GM10266 (cell line): ENCODE data around the gene TNS3.
"Not testable (repeated sequence)": the region's sequence is repeated elsewhere in the genome, so short reads cannot be mapped to it uniquely, and the experiment has no call there.

Source experiments
- DNase-seq: peaks from one replicate; pipeline ENCODE4 v3.0.0; 2012; ENCODE audit errors: extremely low spot score
- TF ChIP-seq, protein P1 (sequence below): IDR thresholded peaks from 2 replicates; pipeline ENCODE4 v1.5.1; 2012; ENCODE audit warnings: mild to moderate bottlenecking, low read depth; ENCODE audit not compliant: control insufficient read depth, insufficient read depth; ENCODE audit errors: missing control alignments

The TNS3 gene

DNA sequence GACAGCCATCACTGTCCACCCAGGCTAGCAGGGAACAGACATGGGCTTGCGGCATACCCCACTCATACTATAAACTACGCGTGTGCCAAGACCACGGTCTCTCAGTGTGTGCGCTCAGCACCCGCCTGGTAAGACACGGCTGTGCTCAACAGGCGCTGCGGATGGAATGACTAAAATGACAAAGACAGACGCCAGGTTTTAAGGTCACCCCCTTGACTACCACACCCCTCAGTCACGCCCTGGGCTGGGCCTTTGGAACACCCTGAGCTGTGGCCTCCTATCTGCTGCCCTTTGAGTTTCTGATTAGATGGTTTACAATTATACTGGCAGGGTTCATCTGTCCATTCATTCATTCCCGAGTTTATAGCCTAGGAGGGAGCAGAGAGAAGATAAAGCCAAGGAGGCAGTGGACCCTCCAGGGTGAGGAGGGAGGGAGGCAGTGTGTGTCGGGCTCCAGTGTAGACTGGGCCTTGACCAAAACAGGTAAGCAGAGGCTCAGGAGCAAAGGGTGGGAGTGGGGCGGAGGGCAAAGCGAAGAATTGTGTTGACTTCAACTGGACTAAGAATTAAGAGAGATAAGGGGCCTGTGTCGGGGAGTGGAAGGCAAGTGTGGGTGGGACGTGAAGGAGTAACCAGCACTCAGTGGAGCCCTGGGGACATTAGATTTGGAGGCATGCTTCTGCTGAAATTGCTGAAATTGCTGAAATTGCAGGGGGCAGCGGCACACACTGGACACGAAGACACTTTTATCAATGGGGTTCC is 35.0 kb downstream of the TNS3 start:
- TF ChIP-seq, protein P1, sequence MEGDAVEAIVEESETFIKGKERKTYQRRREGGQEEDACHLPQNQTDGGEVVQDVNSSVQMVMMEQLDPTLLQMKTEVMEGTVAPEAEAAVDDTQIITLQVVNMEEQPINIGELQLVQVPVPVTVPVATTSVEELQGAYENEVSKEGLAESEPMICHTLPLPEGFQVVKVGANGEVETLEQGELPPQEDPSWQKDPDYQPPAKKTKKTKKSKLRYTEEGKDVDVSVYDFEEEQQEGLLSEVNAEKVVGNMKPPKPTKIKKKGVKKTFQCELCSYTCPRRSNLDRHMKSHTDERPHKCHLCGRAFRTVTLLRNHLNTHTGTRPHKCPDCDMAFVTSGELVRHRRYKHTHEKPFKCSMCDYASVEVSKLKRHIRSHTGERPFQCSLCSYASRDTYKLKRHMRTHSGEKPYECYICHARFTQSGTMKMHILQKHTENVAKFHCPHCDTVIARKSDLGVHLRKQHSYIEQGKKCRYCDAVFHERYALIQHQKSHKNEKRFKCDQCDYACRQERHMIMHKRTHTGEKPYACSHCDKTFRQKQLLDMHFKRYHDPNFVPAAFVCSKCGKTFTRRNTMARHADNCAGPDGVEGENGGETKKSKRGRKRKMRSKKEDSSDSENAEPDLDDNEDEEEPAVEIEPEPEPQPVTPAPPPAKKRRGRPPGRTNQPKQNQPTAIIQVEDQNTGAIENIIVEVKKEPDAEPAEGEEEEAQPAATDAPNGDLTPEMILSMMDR, result no peak
- no peak for DNase-seq

DNA sequence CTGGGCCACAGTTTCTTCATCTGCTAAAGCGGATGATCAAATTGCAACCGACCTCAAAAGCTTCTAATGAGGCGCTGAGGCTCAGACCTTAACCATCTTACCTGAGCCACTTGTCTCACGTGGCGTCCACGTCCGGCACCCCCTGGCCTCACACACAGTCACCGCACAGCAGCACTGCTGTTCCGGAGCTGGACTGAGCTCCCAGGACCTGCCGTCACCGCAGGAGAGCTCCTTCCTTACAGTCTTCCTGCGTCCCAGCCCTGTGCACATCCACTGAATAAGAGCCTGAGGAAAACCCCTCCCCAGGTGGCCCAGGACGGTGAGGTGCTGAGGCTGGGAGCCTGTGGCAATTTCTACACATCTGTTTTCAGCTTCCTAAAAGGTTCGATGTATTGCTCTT is 35.7 kb downstream of the TNS3 start:
- no peak for DNase-seq
- TF ChIP-seq, protein P1, result no peak

DNA sequence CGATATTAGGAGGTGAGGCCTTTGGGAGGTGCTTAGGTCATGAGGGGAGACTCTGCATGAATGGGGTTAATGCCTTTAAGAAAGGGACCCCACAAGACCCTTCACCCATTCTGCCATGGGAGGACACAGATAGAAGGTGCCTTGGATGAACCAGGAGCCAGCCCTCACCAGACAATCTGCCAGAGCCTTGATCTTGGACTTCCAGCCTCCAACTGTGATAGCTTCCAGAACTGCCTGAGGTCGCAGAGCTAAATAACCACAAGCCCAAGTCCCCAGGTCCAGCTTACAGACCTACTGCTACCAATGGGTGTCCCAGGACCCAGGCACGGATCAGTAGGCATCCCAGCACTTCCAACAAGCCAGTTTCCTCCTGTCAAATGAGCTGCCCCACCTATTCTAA is 37.5 kb downstream of the TNS3 start:
- no peak for DNase-seq
- TF ChIP-seq, protein P1, result no peak

DNA sequence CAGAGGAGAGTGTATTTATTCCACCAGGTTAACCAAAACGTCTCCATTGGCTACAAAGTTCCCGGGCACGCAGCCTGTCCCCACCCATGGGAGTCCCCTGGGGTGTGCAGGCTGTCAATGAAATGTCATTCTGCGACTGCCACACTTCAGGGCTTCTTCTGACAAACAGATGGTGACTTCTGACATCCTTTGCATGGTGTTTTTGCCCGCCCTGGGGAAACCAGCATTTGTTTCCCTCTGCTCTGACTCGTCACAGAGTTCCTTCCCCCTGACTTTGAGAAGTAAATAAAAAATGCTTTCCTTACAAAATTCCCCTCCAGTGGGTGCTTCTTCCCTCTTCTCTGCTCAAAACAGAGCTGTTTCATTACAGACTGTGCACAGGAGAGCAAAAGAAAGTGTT is 38.2 kb downstream of the TNS3 start:
- TF ChIP-seq, protein P1, result no peak
- DNase-seq, result no peak

DNA sequence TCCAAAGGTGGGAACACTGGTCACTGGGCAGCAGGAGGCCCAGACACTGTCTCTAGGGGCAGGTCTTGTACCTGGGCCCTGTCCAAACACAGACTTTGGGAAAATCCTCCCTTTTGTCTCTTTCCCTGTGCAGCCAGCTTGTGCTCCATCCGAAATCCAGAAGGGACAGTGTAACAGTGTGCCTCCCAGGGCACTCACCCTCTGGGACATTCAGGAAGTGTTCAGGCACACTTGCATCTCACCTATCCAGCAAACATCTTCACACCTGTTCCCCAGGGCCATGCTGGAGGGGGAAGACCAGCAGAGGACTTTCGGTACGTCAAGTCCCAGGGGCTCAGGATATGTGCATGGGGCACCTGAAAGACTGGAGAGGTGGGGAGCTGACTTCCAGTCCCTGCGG is 38.9 kb downstream of the TNS3 start:
- DNase-seq, result no peak
- TF ChIP-seq, protein P1, result no peak

DNA sequence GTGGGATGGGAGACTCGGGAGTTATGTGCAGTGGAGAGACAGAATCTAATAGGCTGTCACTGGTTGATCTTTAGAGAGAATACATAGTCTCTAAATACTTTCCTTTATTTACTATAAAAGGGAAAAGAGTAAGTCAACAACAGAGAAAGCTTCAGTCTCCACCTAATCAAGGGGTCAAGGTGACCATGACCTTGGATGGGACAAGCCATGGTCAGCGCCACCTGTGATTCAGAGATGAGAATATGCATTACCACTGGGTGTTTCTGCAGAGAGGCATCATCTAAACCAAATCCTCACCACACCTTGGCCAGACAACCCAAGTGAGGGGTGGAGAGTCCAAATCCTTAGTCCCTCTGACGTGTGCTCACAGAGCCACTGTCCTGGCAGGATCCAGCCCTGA is 39.9 kb downstream of the TNS3 start:
- no peak for DNase-seq
- TF ChIP-seq, protein P1, result no peak

DNA sequence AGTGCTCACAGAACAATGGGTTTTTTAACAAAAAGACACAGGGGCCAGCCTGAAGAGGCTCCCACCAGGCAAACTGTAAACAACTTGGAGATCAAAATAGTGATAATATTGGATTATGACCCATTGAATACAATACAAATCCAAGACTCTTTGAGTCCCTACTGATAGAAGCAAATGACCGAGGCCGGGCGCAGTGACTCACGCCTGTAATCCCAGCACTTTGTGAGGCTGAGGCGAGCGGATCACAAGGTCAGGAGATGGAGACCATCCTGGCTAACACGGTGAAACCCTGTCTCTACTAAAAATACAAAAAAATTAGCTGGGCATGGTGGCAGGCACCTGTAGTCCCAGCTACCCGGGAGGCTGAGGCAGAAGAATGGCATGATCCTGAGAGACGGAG is 40.4 kb downstream of the TNS3 start:
- DNase-seq, result not testable (repeated sequence)
